Endothelial cell of umbilical vein (primary cell): ENCODE measurements around the gene CIC.

Experiments used
- POLR2A ChIP-seq: IDR thresholded peaks from 2 replicates; pipeline ENCODE4 v1.6.1; 2012; ENCODE audit warnings: low read depth, mild to moderate bottlenecking, control low read depth, low read length
- POLR2AphosphoS5 ChIP-seq: IDR thresholded peaks from 2 replicates; pipeline ENCODE4 v1.6.1; 2012; ENCODE audit warnings: low read depth, mild to moderate bottlenecking, control low read depth, low read length, moderate library complexity; ENCODE audit not compliant: insufficient read depth
- TF ChIP-seq, protein P1 (sequence below), 2 donors: IDR thresholded peaks; 1 replicate in 1 of 2; 2 replicates in 1 of 2; pipeline ENCODE4 v1.5.1; 2011; ENCODE audit warnings: low read length in 2 of 2, mild to moderate bottlenecking in 2 of 2, moderate library complexity in 2 of 2, control low read depth in 1 of 2, inconsistent platforms in 1 of 2, low read depth in 1 of 2; ENCODE audit not compliant: insufficient read depth in 1 of 2; ENCODE audit errors: extremely low read depth in 1 of 2

- TF ChIP-seq POLR2A (peak; percentile 23), POLR2AphosphoS5 (peak; percentile 19)
- TF ChIP-seq, protein P1, sequence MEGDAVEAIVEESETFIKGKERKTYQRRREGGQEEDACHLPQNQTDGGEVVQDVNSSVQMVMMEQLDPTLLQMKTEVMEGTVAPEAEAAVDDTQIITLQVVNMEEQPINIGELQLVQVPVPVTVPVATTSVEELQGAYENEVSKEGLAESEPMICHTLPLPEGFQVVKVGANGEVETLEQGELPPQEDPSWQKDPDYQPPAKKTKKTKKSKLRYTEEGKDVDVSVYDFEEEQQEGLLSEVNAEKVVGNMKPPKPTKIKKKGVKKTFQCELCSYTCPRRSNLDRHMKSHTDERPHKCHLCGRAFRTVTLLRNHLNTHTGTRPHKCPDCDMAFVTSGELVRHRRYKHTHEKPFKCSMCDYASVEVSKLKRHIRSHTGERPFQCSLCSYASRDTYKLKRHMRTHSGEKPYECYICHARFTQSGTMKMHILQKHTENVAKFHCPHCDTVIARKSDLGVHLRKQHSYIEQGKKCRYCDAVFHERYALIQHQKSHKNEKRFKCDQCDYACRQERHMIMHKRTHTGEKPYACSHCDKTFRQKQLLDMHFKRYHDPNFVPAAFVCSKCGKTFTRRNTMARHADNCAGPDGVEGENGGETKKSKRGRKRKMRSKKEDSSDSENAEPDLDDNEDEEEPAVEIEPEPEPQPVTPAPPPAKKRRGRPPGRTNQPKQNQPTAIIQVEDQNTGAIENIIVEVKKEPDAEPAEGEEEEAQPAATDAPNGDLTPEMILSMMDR (IDR thresholded peaks at IDR 0.05; ENCODE audit: extremely low read depth in 1 of 2, insufficient read depth in 1 of 2, low read depth in 1 of 2, low read length in 2 of 2) = no peak
Observed at GRCh38 chr19:42246922-42247639, 22.0 kb upstream of the CIC start.
